Osteocyte (in vitro differentiated cells): ENCODE data around the gene CSTF3. TPM values are rescaled to one million over a fixed set of nuclear protein-coding genes. Genes with fewer than 3 reads are reported as not detected.

Source experiments
- DNase-seq: peaks from one replicate; pipeline ENCODE4 v3.0.0; 2021; ENCODE audit warnings: mixed read lengths; ENCODE audit not compliant: unreplicated experiment; ENCODE audit errors: extremely low spot score
- H3K27ac Mint-ChIP-seq: one replicate; pipeline ENCODE4 v1.8.0; 2021; ENCODE audit warnings: mild to moderate bottlenecking, mixed read lengths; ENCODE audit not compliant: unreplicated experiment
- H3K27me3 Mint-ChIP-seq: one replicate; pipeline ENCODE4 v1.8.0; 2021; ENCODE audit warnings: mixed read lengths; ENCODE audit not compliant: unreplicated experiment
- H3K36me3 Mint-ChIP-seq: one replicate; pipeline ENCODE4 v1.8.0; 2021; ENCODE audit warnings: mixed read lengths; ENCODE audit not compliant: unreplicated experiment
- H3K4me1 Mint-ChIP-seq: one replicate; pipeline ENCODE4 v1.8.0; 2021; ENCODE audit warnings: mixed read lengths; ENCODE audit not compliant: unreplicated experiment
- H3K4me3 Mint-ChIP-seq: one replicate; pipeline ENCODE4 v1.8.0; 2021; ENCODE audit warnings: mild to moderate bottlenecking, moderate library complexity, mixed read lengths; ENCODE audit not compliant: unreplicated experiment
- H3K9me3 Mint-ChIP-seq: one replicate; pipeline ENCODE4 v1.8.0; 2021; ENCODE audit warnings: mixed read lengths; ENCODE audit not compliant: unreplicated experiment
- CTCF ChIP-seq: fragments of 200-600 bp; sonication (generic); IDR thresholded peaks from 2 replicates; pipeline ENCODE4 v1.5.0; 2021; ENCODE audit warnings: antibody characterized with exemption, mild to moderate bottlenecking, moderate library complexity
- total RNA-seq: library from RNA; stranded (reverse); gene quantifications from 2 replicates; pipeline ENCODE4 v1.2.1, GENCODE V29; 2021

Gene CSTF3
- total RNA-seq, 1 donor from 2014 or later, result 27.8 TPM

DNA sequence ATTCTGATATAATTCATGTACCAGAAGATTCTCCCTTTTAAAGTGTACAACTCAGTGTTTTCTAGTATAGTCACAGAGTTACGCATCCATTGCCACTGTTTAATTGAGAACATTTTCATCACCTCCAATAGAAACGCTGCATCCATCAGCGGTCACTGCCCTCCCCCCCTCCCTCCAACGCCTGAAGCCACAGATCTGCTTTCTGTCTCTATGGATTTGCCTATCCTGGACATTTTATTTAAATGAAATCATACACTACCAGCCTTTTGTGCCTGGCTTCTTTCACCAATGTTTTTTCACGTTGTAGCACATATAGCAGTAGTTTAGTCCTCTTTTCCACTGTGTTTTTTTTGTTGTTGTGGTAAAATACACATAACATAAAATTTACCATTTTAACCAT is 99.1 kb downstream of the CSTF3 start:
- Mint-ChIP-seq H3K27me3 (no peaks in the 10 kb centered on the region), H3K4me1 (peaks cover 21% of the 10 kb centered on the region), H3K36me3 (peaks cover 40% of the 10 kb centered on the region), H3K9me3 (no peaks in the 10 kb centered on the region), H3K27ac (no peak overlapping the region), H3K4me3 (no peak overlapping the region)
- DNase-seq, result no peak
- TF ChIP-seq CTCF, result no peak

- Mint-ChIP-seq H3K4me3 (no peak overlapping the region), H3K9me3 (no peaks in the 10 kb centered on the region), H3K27ac (no peak overlapping the region), H3K36me3 (peaks cover 31% of the 10 kb centered on the region), H3K27me3 (no peaks in the 10 kb centered on the region), H3K4me1 (peaks cover 21% of the 10 kb centered on the region)
- TF ChIP-seq CTCF, result no peak
- no peak for DNase-seq
Observed at GRCh38 chr11:33060271-33060670, 101.0 kb downstream of the CSTF3 start.

- Mint-ChIP-seq H3K9me3 (no peaks in the 10 kb centered on the region), H3K4me1 (peaks cover 21% of the 10 kb centered on the region), H3K27me3 (no peaks in the 10 kb centered on the region), H3K4me3 (no peak overlapping the region), H3K27ac (no peak overlapping the region), H3K36me3 (peaks cover 36% of the 10 kb centered on the region)
- no peak for DNase-seq
- no peak for TF ChIP-seq CTCF
Observed at GRCh38 chr11:33059331-33060007, 101.8 kb downstream of the CSTF3 start.

DNA sequence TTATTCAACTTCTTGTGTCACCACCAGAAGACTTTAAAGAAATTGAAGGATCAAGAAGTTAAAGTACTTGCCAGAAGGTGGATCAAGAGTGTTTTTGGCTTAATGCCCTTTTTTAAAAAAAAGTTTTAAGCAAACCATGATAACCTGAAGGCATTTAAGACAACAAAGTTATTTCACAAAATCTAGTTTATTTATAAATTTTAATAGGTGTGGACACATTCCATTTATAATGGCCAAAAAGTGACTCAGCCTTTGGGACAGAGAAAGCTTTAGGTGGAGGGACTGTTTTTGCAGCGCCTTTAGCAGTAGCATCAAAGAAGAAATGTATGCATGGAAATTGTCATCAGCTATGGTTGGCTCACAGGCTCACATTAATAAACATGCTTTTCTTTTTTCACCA is 104.0 kb downstream of the CSTF3 start:
- Mint-ChIP-seq H3K9me3 (no peaks in the 10 kb centered on the region), H3K36me3 (peaks cover 32% of the 10 kb centered on the region), H3K4me3 (no peak overlapping the region), H3K27me3 (no peaks in the 10 kb centered on the region), H3K4me1 (peaks cover 11% of the 10 kb centered on the region), H3K27ac (no peak overlapping the region)
- DNase-seq, result no peak
- no peak for TF ChIP-seq CTCF

DNA sequence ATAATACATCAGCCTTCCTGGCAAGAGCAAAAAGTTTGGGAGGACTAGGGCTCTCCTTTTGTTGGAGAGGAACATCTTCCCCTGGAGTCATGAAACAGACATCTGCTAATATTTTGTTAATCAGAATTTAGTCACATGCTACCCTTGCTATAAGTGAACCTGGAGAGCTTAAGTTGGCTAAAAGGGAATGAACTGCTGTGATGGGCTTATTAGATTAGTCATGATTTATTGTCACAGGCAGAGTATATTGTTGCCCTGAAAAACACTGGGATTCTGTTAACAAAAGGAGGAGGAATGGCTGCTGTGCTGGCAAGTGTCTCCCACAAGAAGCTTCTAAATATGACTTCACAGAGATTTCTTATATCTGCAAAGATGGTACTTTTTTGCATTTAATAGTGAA is 105.9 kb downstream of the CSTF3 start:
- TF ChIP-seq CTCF, result no peak
- Mint-ChIP-seq H3K9me3 (no peaks in the 10 kb centered on the region), H3K36me3 (peaks cover 35% of the 10 kb centered on the region), H3K27me3 (no peaks in the 10 kb centered on the region), H3K4me3 (no peak overlapping the region), H3K27ac (no peak overlapping the region), H3K4me1 (no peaks in the 10 kb centered on the region)
- no peak for DNase-seq
